SK-N-SH treated with all-trans-retinoic acid at 6 μM for 48 hours (cell line): ENCODE results near the gene SPTBN4.
A peak's percentile ranks its signal among the peaks of the same experiment; 100 is the strongest.

Experiments used
- ATAC-seq: fragments of 200-7000 bp; cut with Tn5 transposase; 3 replicates; pipeline ENCODE4 v1.9.1; 2020; ENCODE audit warnings: mild to moderate bottlenecking, moderate library complexity
- ARNTL ChIP-seq: fragments of 450-650 bp; formaldehyde crosslinking; IDR thresholded peaks from 2 replicates; pipeline ENCODE4 v1.5.0; 2020; ENCODE audit warnings: low read depth, mild to moderate bottlenecking, moderate library complexity, borderline replicate concordance
- BACH2 ChIP-seq: fragments of 250-450 bp; sonication (Bioruptor Pico); IDR thresholded peaks from 2 replicates; pipeline ENCODE4 v1.9.0; 2021; ENCODE audit warnings: mild to moderate bottlenecking, borderline replicate concordance
- CREB5 ChIP-seq: fragments of 250-450 bp; sonication (Bioruptor Pico); IDR thresholded peaks from 2 replicates; pipeline ENCODE4 v1.5.1; 2020; ENCODE audit warnings: low read depth, mild to moderate bottlenecking, moderate library complexity
- CSDC2 ChIP-seq: fragments of 250-450 bp; sonication (Bioruptor Pico); IDR thresholded peaks from 2 replicates; pipeline ENCODE4 v1.5.0; 2020; ENCODE audit warnings: mild to moderate bottlenecking, moderate library complexity
- CSRNP3 ChIP-seq: fragments of 250-450 bp; sonication (Bioruptor Pico); IDR thresholded peaks from 2 replicates; pipeline ENCODE4 v1.5.1; 2021; ENCODE audit warnings: mild to moderate bottlenecking, moderate library complexity
- ESRRG ChIP-seq: fragments of 250-450 bp; sonication (Bioruptor Pico); IDR thresholded peaks from 2 replicates; pipeline ENCODE4 v1.6.1; 2021; ENCODE audit warnings: mild to moderate bottlenecking
- GLIS3 ChIP-seq: fragments of 250-450 bp; sonication (Bioruptor Pico); IDR thresholded peaks from 2 replicates; pipeline ENCODE4 v1.5.0; 2020; ENCODE audit warnings: mild to moderate bottlenecking, moderate library complexity
- ISL1 ChIP-seq: fragments of 250-450 bp; sonication (Bioruptor Pico); IDR thresholded peaks from 2 replicates; pipeline ENCODE4 v2.1.2; 2022; ENCODE audit warnings: mild to moderate bottlenecking, moderate library complexity
- OSR1 ChIP-seq: fragments of 250-450 bp; sonication (Bioruptor Pico); IDR thresholded peaks from 2 replicates; pipeline ENCODE4 v1.8.0; 2022; ENCODE audit warnings: moderate library complexity, mild to moderate bottlenecking, inconsistent platforms
- PATZ1 ChIP-seq: fragments of 250-450 bp; sonication (Bioruptor Pico); IDR thresholded peaks from 2 replicates; pipeline ENCODE4 v1.8.0; 2020; ENCODE audit warnings: mild to moderate bottlenecking, moderate library complexity, borderline replicate concordance
- POU6F1 ChIP-seq: fragments of 250-450 bp; sonication (Bioruptor Pico); IDR thresholded peaks from 2 replicates; pipeline ENCODE4 v1.8.0; 2021; ENCODE audit warnings: low read depth, mild to moderate bottlenecking, moderate library complexity, borderline replicate concordance
- PPARA ChIP-seq: fragments of 250-450 bp; sonication (Bioruptor Pico); IDR thresholded peaks from 2 replicates; pipeline ENCODE4 v1.5.0; 2020; ENCODE audit warnings: mild to moderate bottlenecking, borderline replicate concordance
- RARB ChIP-seq: fragments of 250-450 bp; sonication (Bioruptor Pico); IDR thresholded peaks from 2 replicates; pipeline ENCODE4 v1.8.0; 2021; ENCODE audit warnings: mild to moderate bottlenecking, moderate library complexity
- SNAI2 ChIP-seq: fragments of 250-450 bp; sonication (Bioruptor Pico); IDR thresholded peaks from 2 replicates; pipeline ENCODE4 v1.5.0; 2020; ENCODE audit warnings: mild to moderate bottlenecking, moderate library complexity
- TCF4 ChIP-seq: fragments of 250-450 bp; sonication (Bioruptor Pico); IDR thresholded peaks from 2 replicates; pipeline ENCODE4 v1.8.0; 2021; ENCODE audit warnings: mild to moderate bottlenecking, moderate library complexity, borderline replicate concordance
- TSHZ2 ChIP-seq: fragments of 250-450 bp; sonication (Bioruptor Pico); IDR thresholded peaks from 2 replicates; pipeline ENCODE4 v1.5.0; 2020; ENCODE audit warnings: mild to moderate bottlenecking, moderate library complexity
- ZC3H10 ChIP-seq: fragments of 250-450 bp; sonication (Bioruptor Pico); IDR thresholded peaks from 2 replicates; pipeline ENCODE4 v1.5.1; 2021; ENCODE audit warnings: mild to moderate bottlenecking, moderate library complexity
- ZFP30 ChIP-seq: fragments of 450-650 bp; formaldehyde crosslinking; IDR thresholded peaks from 2 replicates; pipeline ENCODE4 v1.5.0; 2022; ENCODE audit warnings: mild to moderate bottlenecking, moderate library complexity
- ZNF565 ChIP-seq: fragments of 450-650 bp; formaldehyde crosslinking; conservative IDR thresholded peaks from 2 replicates; pipeline ENCODE4 v1.5.0; 2020; ENCODE audit warnings: low read depth, mild to moderate bottlenecking, moderate library complexity
- ZNF70 ChIP-seq: fragments of 450-650 bp; formaldehyde crosslinking; IDR thresholded peaks from 2 replicates; pipeline ENCODE4 v1.5.0; 2020; ENCODE audit warnings: mild to moderate bottlenecking, moderate library complexity
- ZNF8 ChIP-seq: fragments of 450-650 bp; formaldehyde crosslinking; IDR thresholded peaks from 2 replicates; pipeline ENCODE4 v1.5.0; 2020; ENCODE audit warnings: mild to moderate bottlenecking, moderate library complexity

The SPTBN4 gene

DNA sequence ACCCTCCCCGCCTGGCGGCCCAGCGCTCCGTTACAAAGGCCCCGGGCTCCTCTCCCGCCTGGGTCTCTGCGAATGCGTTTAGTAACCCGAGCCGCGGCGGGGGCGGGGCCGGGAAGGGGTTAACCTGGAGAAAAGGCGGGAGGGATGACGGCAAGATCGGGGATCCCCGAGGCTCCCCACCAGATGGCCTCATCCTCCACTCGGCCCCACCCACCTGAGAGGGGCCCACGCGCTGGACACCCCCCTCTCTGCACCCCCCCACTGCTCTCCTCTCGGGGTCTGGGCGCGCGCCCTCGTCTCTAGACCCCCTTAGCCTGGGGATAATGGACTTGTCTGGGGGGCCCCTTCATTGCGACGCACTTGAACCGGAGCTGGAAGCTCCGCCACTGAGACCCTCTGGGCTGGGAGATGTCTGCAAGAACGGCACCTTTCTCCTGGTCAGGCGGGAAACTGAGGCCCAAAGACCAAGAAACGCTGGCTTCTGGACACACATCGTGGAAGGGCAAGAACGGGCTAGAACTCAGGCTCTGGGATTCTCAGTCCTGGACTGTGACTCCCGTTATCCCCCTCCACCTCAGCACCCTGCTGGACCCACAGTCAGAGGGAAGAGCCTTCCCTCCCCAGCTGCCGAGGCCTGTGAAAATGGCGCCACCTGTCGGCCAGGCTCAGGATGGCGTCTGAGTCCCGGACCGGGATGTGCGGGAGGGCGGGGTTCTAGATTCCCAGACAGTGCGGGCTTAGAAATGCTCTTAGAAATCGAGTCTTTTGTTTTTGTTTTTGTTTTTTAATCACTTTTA, 131.5 kb downstream of the SPTBN4 start:
- TF ChIP-seq SNAI2 (no peak), ZNF70 (CRISPR knock-in tag) (no peak), RARB (CRISPR knock-in tag) (no peak), ZFP30 (CRISPR knock-in tag) (no peak), OSR1 (no peak), POU6F1 (no peak), ZNF565 (CRISPR knock-in tag) (no peak)
- TF ChIP-seq, all 23 proteins: peak for 0
- ATAC-seq: peak; percentile 81

GRCh38 chr19:40598918-40599307, 132.1 kb downstream of the SPTBN4 start:
- TF ChIP-seq TCF4 (CRISPR knock-in tag) (no peak), CREB5 (CRISPR knock-in tag) (no peak), ISL1 (CRISPR knock-in tag) (no peak), SNAI2 (no peak), ESRRG (no peak), CSDC2 (no peak), ZFP30 (CRISPR knock-in tag) (no peak), CSRNP3 (CRISPR knock-in tag) (no peak), PPARA (CRISPR knock-in tag) (no peak), OSR1 (no peak), RARB (CRISPR knock-in tag) (no peak), TSHZ2 (no peak), BACH2 (CRISPR knock-in tag) (no peak), ZC3H10 (no peak), ZNF8 (CRISPR knock-in tag) (no peak), ARNTL (no peak), PATZ1 (CRISPR knock-in tag) (no peak), GLIS3 (CRISPR knock-in tag) (no peak), ZNF565 (CRISPR knock-in tag) (no peak)
- ATAC-seq: no peak

DNA sequence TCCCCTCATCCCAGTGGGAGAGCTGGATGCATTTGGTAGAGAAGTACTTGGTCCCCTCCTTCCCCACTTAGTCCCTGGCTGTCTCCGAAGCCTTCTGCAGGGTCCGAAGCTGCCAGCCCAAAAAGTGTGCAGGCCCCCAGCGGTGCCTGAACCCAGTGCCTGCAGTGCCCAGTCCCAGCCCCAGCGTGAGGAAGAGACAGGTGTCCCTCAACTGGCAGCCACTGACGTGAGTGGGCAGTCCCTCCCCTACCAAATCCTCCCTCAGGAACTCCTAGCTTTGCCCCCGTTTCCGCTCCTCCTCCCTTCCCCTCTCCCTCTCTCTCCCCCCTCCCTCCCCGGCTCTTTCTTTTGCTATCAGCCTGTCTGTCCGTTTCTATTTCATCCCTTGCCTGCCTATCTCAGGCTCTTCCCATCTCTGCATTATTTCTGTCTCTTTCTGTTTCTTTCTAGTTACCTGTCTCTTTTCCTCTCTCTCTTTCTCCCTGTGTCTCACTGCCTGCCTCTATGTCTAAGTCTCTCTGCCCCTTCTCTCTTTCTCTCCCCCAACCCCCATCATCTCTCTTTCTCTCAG, 132.6 kb downstream of the SPTBN4 start:
- TF ChIP-seq ESRRG (no peak), CSRNP3 (CRISPR knock-in tag) (no peak), ZFP30 (CRISPR knock-in tag) (no peak), PPARA (CRISPR knock-in tag) (no peak), ZC3H10 (no peak), ZNF565 (CRISPR knock-in tag) (no peak), CSDC2 (no peak), ZNF8 (CRISPR knock-in tag) (no peak)
- TF ChIP-seq, all 23 proteins: peak for 0
- no peak for ATAC-seq
